K562 (cell line): ENCODE measurements around the gene IGF2R. TPM values are rescaled to one million over a fixed set of nuclear protein-coding genes. Genes with fewer than 3 reads are reported as not detected.

Source experiments
- ATF3 ChIP-seq, 2 experiments: fragments of 450-650 bp in 1 of 2; sonication (generic) in 1 of 2; formaldehyde crosslinking in 1 of 2; IDR thresholded peaks in 1 of 2; conservative IDR thresholded peaks in 1 of 2; 2 replicates each; pipeline versions ENCODE4 v1.6.1 to v1.8.1; 2016 to 2023; ENCODE audit warnings: mild to moderate bottlenecking in 2 of 2, moderate library complexity in 2 of 2, inconsistent platforms in 1 of 2, missing genetic modification reagents in 1 of 2
- BRD9 ChIP-seq: fragments of 450-650 bp; IDR thresholded peaks from 2 replicates; pipeline ENCODE4 v1.6.1; 2018; ENCODE audit warnings: low read depth; ENCODE audit not compliant: partially characterized antibody
- EP400 ChIP-seq: fragments of 450-650 bp; IDR thresholded peaks from 2 replicates; pipeline ENCODE4 v1.6.1; 2017; ENCODE audit warnings: antibody characterized with exemption, mild to moderate bottlenecking, moderate library complexity
- EZH2 ChIP-seq: IDR thresholded peaks from 2 replicates; pipeline ENCODE4 v1.6.1; 2012; ENCODE audit warnings: low read depth, mild to moderate bottlenecking, inconsistent platforms, low read length, borderline replicate concordance
- GTF3C2 ChIP-seq: IDR thresholded peaks from 3 replicates; pipeline ENCODE4 v1.6.1; 2011; ENCODE audit warnings: borderline replicate concordance, mild to moderate bottlenecking, moderate library complexity; ENCODE audit not compliant: insufficient read length; ENCODE audit errors: extremely low read depth
- HDAC1 ChIP-seq, 2 experiments: fragments of 450-650 bp; IDR thresholded peaks; 2 replicates each; pipeline ENCODE4 v1.6.1; 2016 to 2017; ENCODE audit warnings: inconsistent platforms in 1 of 2, mild to moderate bottlenecking in 1 of 2, moderate library complexity in 1 of 2
- HEY1 ChIP-seq: fragments of 250-450 bp; sonication (Bioruptor Pico); IDR thresholded peaks from 2 replicates; pipeline ENCODE4 v1.5.0; 2020; ENCODE audit warnings: mild to moderate bottlenecking, moderate library complexity, borderline replicate concordance
- HMGXB4 ChIP-seq: sonication (generic); formaldehyde crosslinking; IDR thresholded peaks from 2 replicates; pipeline ENCODE4 v1.8.1; 2023; ENCODE audit warnings: mild to moderate bottlenecking, missing genetic modification reagents
- KDM2B ChIP-seq: fragments of 250-450 bp; sonication (Bioruptor Pico); IDR thresholded peaks from 2 replicates; pipeline ENCODE4 v1.8.0; 2021; ENCODE audit warnings: mild to moderate bottlenecking, moderate library complexity
- MEF2D ChIP-seq: conservative IDR thresholded peaks from 2 replicates; pipeline ENCODE4 v1.6.1; 2016; ENCODE audit warnings: low read depth, missing genetic modification characterization, missing compliant biosample characterization
- MLLT1 ChIP-seq, 2 experiments: fragments of 450-650 bp; IDR thresholded peaks; 2 replicates each; pipeline ENCODE4 v1.6.1; 2016
- NKRF ChIP-seq: fragments of 450-650 bp; IDR thresholded peaks from 2 replicates; pipeline ENCODE4 v1.6.1; 2016; ENCODE audit warnings: borderline replicate concordance
- RBFOX2 ChIP-seq: fragments of 200-400 bp; formaldehyde crosslinking; IDR thresholded peaks from 2 replicates; pipeline ENCODE4 v1.6.1; 2017; ENCODE audit warnings: low read depth, mild to moderate bottlenecking, low read length, moderate library complexity
- RNF2 ChIP-seq: sonication (generic); IDR thresholded peaks from 2 replicates; pipeline ENCODE4 v1.6.1; 2016
- ZNF165 ChIP-seq: fragments of 250-450 bp; sonication (Bioruptor Pico); IDR thresholded peaks from 2 replicates; pipeline ENCODE4 v1.4.0; 2020; ENCODE audit warnings: borderline replicate concordance
- ZNF780A ChIP-seq: fragments of 250-450 bp; sonication (Bioruptor Pico); IDR thresholded peaks from 2 replicates; pipeline ENCODE4 v1.5.0; 2021; ENCODE audit warnings: mild to moderate bottlenecking
- ZNF830 ChIP-seq: fragments of 250-450 bp; sonication (Bioruptor Pico); IDR thresholded peaks from 2 replicates; pipeline ENCODE4 v1.5.0; 2021; ENCODE audit warnings: mild to moderate bottlenecking
- polyA plus RNA-seq, 8 experiments: library from polyadenylated mRNA; depleted of rRNA in 4 of 8; stranded (reverse) in 5 of 8; unstranded in 3 of 8; fragments of >200 nt; fragmentation: Nextera tagmentation in 2 of 8; fragmentation: Illumina TruSeq in 1 of 8; extraction: Ambion mirVana in 2 of 8; extraction: Trizol in 1 of 8; gene quantifications; 2 replicates each; pipeline versions ENCODE4 v1.2.1 to v1.2.3, GENCODE V29; 2011 to 2014; ENCODE audit warnings: inconsistent platforms in 1 of 8, missing spikeins in 1 of 8
- total RNA-seq, 7 experiments: library from RNA; depleted of rRNA in 6 of 7; stranded (reverse); fragments of >200 nt in 6 of 7; fragmentation: Illumina TruSeq in 2 of 7; extraction: Trizol in 2 of 7; gene quantifications; 2 replicates each; pipeline versions ENCODE4 v1.2.1 to v1.2.3, GENCODE V29; 2011 to 2021; ENCODE audit warnings: low replicate concordance in 1 of 7

Gene IGF2R
- total and polyA plus RNA-seq, 9 of the 15 experiments (the other 6 are each of a cell fraction or from before 2014, with no cell fraction given) = 3.5 to 92.3 (median 34.5) TPM

GRCh38 chr6:159979136-159979874 lies 10.4 kb downstream of the IGF2R start (continued):
- TF ChIP-seq NKRF = 0 out of 2 replicates have a peak, but pooled peaks have one; percentile 11
- TF ChIP-seq MLLT1 (IDR thresholded peaks at IDR 0.05) = no peak
- TF ChIP-seq ATF3 (IDR thresholded peaks at IDR 0.05) = peak; percentile 67
- 0 out of 2 replicates have a peak, but pooled peaks have one; percentile 47 for TF ChIP-seq ATF3 (CRISPR knock-in tag; conservative IDR thresholded peaks at IDR 0.05)
- no peak for TF ChIP-seq HEY1 (CRISPR knock-in tag)
- no peak for TF ChIP-seq ZNF780A (CRISPR knock-in tag)
- TF ChIP-seq ZNF165 (CRISPR knock-in tag) = no peak
- no peak for TF ChIP-seq MEF2D (tag)
- TF ChIP-seq HMGXB4 (CRISPR knock-in tag) = no peak
- no peak for TF ChIP-seq ZNF830 (CRISPR knock-in tag)
- TF ChIP-seq RNF2 = 0 out of 2 replicates have a peak, but pooled peaks have one; percentile 31
- TF ChIP-seq EZH2 = no peak
- no peak for TF ChIP-seq KDM2B (CRISPR knock-in tag)
- TF ChIP-seq GTF3C2 = no peak
- TF ChIP-seq RBFOX2 = peak; percentile 34; the same call in 1 of the 2 replicates
- peak in 1 of 2 experiments; percentile 35; a peak in 1 of 4 replicates for TF ChIP-seq HDAC1 (IDR thresholded peaks at IDR 0.05)
- TF ChIP-seq EP400 = no peak
- TF ChIP-seq BRD9 = no peak
